ENCODE results near the gene MPND.

DNA sequence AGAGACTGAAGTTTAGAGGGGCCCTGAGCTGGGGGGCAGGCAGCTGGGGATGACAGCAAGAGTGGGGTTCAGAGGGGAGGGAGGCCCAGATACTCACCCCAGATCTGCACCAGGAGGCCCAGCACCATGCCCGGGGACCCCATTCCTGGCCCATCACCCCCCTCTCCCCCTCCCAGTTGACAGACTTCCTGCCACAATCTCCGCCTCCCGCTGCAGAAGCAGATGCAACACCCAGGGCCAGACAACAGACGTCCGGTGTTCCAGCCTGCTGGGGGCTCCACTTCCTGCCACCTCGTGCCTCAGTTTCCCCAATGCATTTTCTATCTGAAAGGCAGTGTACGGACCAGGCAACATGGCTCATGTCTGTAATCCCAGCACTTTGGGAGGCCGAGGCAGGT lies 41.1 kb upstream of the MPND start, which contains the start of gene TMIGD2:
- TF ChIP-seq, protein P1, sequence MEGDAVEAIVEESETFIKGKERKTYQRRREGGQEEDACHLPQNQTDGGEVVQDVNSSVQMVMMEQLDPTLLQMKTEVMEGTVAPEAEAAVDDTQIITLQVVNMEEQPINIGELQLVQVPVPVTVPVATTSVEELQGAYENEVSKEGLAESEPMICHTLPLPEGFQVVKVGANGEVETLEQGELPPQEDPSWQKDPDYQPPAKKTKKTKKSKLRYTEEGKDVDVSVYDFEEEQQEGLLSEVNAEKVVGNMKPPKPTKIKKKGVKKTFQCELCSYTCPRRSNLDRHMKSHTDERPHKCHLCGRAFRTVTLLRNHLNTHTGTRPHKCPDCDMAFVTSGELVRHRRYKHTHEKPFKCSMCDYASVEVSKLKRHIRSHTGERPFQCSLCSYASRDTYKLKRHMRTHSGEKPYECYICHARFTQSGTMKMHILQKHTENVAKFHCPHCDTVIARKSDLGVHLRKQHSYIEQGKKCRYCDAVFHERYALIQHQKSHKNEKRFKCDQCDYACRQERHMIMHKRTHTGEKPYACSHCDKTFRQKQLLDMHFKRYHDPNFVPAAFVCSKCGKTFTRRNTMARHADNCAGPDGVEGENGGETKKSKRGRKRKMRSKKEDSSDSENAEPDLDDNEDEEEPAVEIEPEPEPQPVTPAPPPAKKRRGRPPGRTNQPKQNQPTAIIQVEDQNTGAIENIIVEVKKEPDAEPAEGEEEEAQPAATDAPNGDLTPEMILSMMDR (IDR thresholded peaks at IDR 0.05 in 2 of 3, conservative IDR thresholded peaks at IDR 0.05 in 1 of 3; ENCODE audit: borderline replicate concordance in 1 of 3, insufficient read depth in 1 of 3, low read depth in 2 of 3, low read length in 2 of 3): no peak
- TF ChIP-seq, protein P2, sequence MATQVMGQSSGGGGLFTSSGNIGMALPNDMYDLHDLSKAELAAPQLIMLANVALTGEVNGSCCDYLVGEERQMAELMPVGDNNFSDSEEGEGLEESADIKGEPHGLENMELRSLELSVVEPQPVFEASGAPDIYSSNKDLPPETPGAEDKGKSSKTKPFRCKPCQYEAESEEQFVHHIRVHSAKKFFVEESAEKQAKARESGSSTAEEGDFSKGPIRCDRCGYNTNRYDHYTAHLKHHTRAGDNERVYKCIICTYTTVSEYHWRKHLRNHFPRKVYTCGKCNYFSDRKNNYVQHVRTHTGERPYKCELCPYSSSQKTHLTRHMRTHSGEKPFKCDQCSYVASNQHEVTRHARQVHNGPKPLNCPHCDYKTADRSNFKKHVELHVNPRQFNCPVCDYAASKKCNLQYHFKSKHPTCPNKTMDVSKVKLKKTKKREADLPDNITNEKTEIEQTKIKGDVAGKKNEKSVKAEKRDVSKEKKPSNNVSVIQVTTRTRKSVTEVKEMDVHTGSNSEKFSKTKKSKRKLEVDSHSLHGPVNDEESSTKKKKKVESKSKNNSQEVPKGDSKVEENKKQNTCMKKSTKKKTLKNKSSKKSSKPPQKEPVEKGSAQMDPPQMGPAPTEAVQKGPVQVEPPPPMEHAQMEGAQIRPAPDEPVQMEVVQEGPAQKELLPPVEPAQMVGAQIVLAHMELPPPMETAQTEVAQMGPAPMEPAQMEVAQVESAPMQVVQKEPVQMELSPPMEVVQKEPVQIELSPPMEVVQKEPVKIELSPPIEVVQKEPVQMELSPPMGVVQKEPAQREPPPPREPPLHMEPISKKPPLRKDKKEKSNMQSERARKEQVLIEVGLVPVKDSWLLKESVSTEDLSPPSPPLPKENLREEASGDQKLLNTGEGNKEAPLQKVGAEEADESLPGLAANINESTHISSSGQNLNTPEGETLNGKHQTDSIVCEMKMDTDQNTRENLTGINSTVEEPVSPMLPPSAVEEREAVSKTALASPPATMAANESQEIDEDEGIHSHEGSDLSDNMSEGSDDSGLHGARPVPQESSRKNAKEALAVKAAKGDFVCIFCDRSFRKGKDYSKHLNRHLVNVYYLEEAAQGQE (IDR thresholded peaks at IDR 0.05; ENCODE audit: low read depth): no peak
